Body of pancreas (tissue), 4 donors: ENCODE data around the gene SNRK. TPM values are rescaled to one million over a fixed set of nuclear protein-coding genes. Genes with fewer than 3 reads are reported as not detected.

Source experiments
- ATAC-seq: fragments of 150-250 bp; one replicate; pipeline ENCODE4 v1.9.1; 2016
- DNase-seq, 4 donors: peaks; one replicate each; pipeline ENCODE4 v3.0.0-alpha.2; 2019
- H3K27ac ChIP-seq, 4 donors: fragments of 200-600 bp; sonication (generic); 1 replicate in 3 of 4; 2 replicates in 1 of 4; pipeline versions ENCODE4 v1.5.1 to v1.6.1; 2016 to 2019; ENCODE audit warnings: mild to moderate bottlenecking in 1 of 4, mixed read lengths in 1 of 4, moderate library complexity in 1 of 4
- H3K27me3 ChIP-seq, 2 donors: fragments of 200-600 bp; sonication (generic); one replicate each; pipeline ENCODE4 v1.6.0; 2016; ENCODE audit warnings: mild to moderate bottlenecking in 1 of 2
- H3K36me3 ChIP-seq, 2 donors: fragments of 200-600 bp; sonication (generic); replicated peaks in 1 of 2; 2 replicates each; pipeline ENCODE4 v1.5.1; 2016; ENCODE audit warnings: low read depth in 2 of 2; ENCODE audit not compliant: insufficient read depth in 1 of 2
- H3K4me1 ChIP-seq: fragments of 200-600 bp; sonication (generic); one replicate; pipeline ENCODE4 v1.6.0; 2016
- H3K4me3 ChIP-seq, 2 donors: fragments of 200-600 bp; sonication (generic); 1 replicate in 1 of 2; 2 replicates in 1 of 2; pipeline ENCODE4 v1.5.1; 2016 to 2019
- H3K9me3 ChIP-seq, 3 donors: fragments of 200-600 bp; sonication (generic); 1 replicate in 2 of 3; 2 replicates in 1 of 3; pipeline ENCODE4 v1.5.1; 2016
- CTCF ChIP-seq, 7 experiments: fragments of 450-650 bp in 4 of 7; fragments of 200-600 bp in 3 of 7; sonication (generic) in 3 of 7; IDR thresholded peaks; one replicate each; pipeline ENCODE4 v1.5.1; 2016 to 2019; ENCODE audit warnings: antibody characterized with exemption in 7 of 7
- POLR2A ChIP-seq, 3 donors: fragments of 450-650 bp; IDR thresholded peaks; one replicate each; pipeline ENCODE4 v1.6.1; 2016; ENCODE audit warnings: antibody characterized with exemption in 3 of 3, mild to moderate bottlenecking in 2 of 3
- WGBS, 2 donors: methylation state at CpG; one replicate each; pipeline ENCODE4 v1.1.5; 2017; 5-methylcytosine and 5-hydroxymethylcytosine counted together
- intact Hi-C: fragments of 100-400 bp; cut with DNase I; formaldehyde crosslinking; loops from one replicate; pipeline ENCODE4 v1.15.1; 2023
- total RNA-seq, 2 donors: library from RNA; depleted of rRNA; stranded (reverse); fragments of >200 nt; gene quantifications; one replicate each; pipeline ENCODE4 v1.1.0, GENCODE V29; 2016

SNRK gene
- total RNA-seq, 2 donors from 2014 or later: 22.4 to 25.7 TPM

GRCh38 chr3:43363621-43364266, 77.4 kb downstream of the SNRK start:
- Histone ChIP-seq H3K27ac (no peak overlapping the region), H3K36me3 (no peaks in the 10 kb centered on the region), H3K4me1 (no peaks in the 10 kb centered on the region), H3K9me3 (no peaks in the 10 kb centered on the region), H3K4me3 (no peak overlapping the region), H3K27me3 (no peaks in the 10 kb centered on the region)
- WGBS, 2 donors: 69 to 74% methylated on average over 7 to 26 of the region's 26 CpGs
- TF ChIP-seq POLR2A (IDR thresholded peaks at IDR 0.05): no peak
- no peak for TF ChIP-seq CTCF (IDR thresholded peaks at IDR 0.05)
- DNase-seq (peak in 1 of 4 donors; percentile 35), ATAC-seq (peak; percentile 15)
- intact Hi-C loops: no loop called here

GRCh38 chr3:43364494-43364893, 78.2 kb downstream of the SNRK start:
- H3K9me3 ChIP-seq: no peaks in the 10 kb centered on the region
- no peaks in the 10 kb centered on the region for H3K36me3 ChIP-seq
- ATAC-seq: no peak
- no peak overlapping the region for H3K27ac ChIP-seq
- no peak for TF ChIP-seq CTCF (IDR thresholded peaks at IDR 0.05)
- TF ChIP-seq POLR2A (IDR thresholded peaks at IDR 0.05): no peak
- WGBS, 2 donors: 97% methylated on average over 14 of the region's 14 CpGs
- no peak overlapping the region for H3K4me3 ChIP-seq
- intact Hi-C loops: no loop called here
- H3K27me3 ChIP-seq: no peaks in the 10 kb centered on the region
- H3K4me1 ChIP-seq: no peaks in the 10 kb centered on the region
- DNase-seq: no peak

- DNase-seq: no peak
- WGBS, 2 donors: 99 to 100% methylated on average over 13 to 14 of the region's 14 CpGs
- Histone ChIP-seq H3K9me3 (no peaks in the 10 kb centered on the region), H3K4me3 (no peak overlapping the region), H3K36me3 (no peaks in the 10 kb centered on the region), H3K27ac (no peak overlapping the region), H3K27me3 (no peaks in the 10 kb centered on the region), H3K4me1 (no peaks in the 10 kb centered on the region)
- intact Hi-C loops: no loop called here
- TF ChIP-seq POLR2A (IDR thresholded peaks at IDR 0.05): no peak
- no peak for TF ChIP-seq CTCF (IDR thresholded peaks at IDR 0.05)
- no peak for ATAC-seq
Observed at GRCh38 chr3:43364926-43365325, 78.6 kb downstream of the SNRK start.

- ATAC-seq (no peak), DNase-seq (no peak)
- TF ChIP-seq CTCF (IDR thresholded peaks at IDR 0.05) (no peak), POLR2A (IDR thresholded peaks at IDR 0.05) (no peak)
- intact Hi-C loops: no loop called here
- Histone ChIP-seq H3K4me1 (no peaks in the 10 kb centered on the region), H3K27me3 (no peaks in the 10 kb centered on the region), H3K9me3 (no peaks in the 10 kb centered on the region), H3K36me3 (no peaks in the 10 kb centered on the region), H3K4me3 (no peak overlapping the region), H3K27ac (no peak overlapping the region)
- WGBS, 2 donors: 92 to 93% methylated on average over 6 to 12 of the region's 12 CpGs
Observed at GRCh38 chr3:43365601-43366305, 79.4 kb downstream of the SNRK start.
